Gastrocnemius medialis (tissue), 4 donors: Measurements from ENCODE around the gene PHLPP2. TPM values are rescaled to one million over a fixed set of nuclear protein-coding genes. Genes with fewer than 3 reads are reported as not detected.

ENCODE experiments used
- ATAC-seq, 2 donors: fragments of 150-250 bp; one replicate each; pipeline ENCODE4 v1.9.1; 2016
- DNase-seq, 2 donors: peaks; one replicate each; pipeline ENCODE4 v3.0.0-alpha.2; 2019
- H3K27ac ChIP-seq, 4 donors: fragments of 200-600 bp; sonication (generic); 1 replicate in 1 of 4; 2 replicates in 3 of 4; pipeline ENCODE4 v1.5.1; 2016 to 2018; ENCODE audit warnings: mild to moderate bottlenecking in 2 of 4, moderate library complexity in 1 of 4
- H3K27me3 ChIP-seq, 3 donors: fragments of 200-600 bp; sonication (generic) in 2 of 3; 1 replicate in 1 of 3; 2 replicates in 2 of 3; pipeline versions ENCODE4 v1.5.1 to v1.6.0; 2016 to 2019; ENCODE audit warnings: mild to moderate bottlenecking in 1 of 3, moderate library complexity in 1 of 3
- H3K36me3 ChIP-seq, 2 donors: fragments of 200-600 bp; sonication (generic) in 1 of 2; one replicate each; pipeline ENCODE4 v1.5.1; 2017 to 2018
- H3K4me1 ChIP-seq, 2 donors: fragments of 200-600 bp; sonication (generic) in 1 of 2; one replicate each; pipeline ENCODE4 v1.5.1; 2016 to 2017; ENCODE audit warnings: mild to moderate bottlenecking in 2 of 2
- H3K4me3 ChIP-seq, 4 donors: fragments of 200-600 bp; sonication (generic) in 3 of 4; 1 replicate in 1 of 4; 2 replicates in 3 of 4; pipeline ENCODE4 v1.5.1; 2016 to 2019; ENCODE audit warnings: mild to moderate bottlenecking in 2 of 4
- H3K9me3 ChIP-seq, 3 donors: fragments of 200-600 bp; sonication (generic) in 2 of 3; 1 replicate in 1 of 3; 2 replicates in 2 of 3; pipeline ENCODE4 v1.5.1; 2016 to 2019
- CTCF ChIP-seq, 5 experiments: fragments of 450-650 bp in 3 of 5; fragments of 200-600 bp in 2 of 5; sonication (generic) in 2 of 5; IDR thresholded peaks in 4 of 5; conservative IDR thresholded peaks in 1 of 5; 1 replicate in 4 of 5; 2 replicates in 1 of 5; pipeline ENCODE4 v1.5.1; 2016 to 2019; ENCODE audit warnings: antibody characterized with exemption in 5 of 5, mild to moderate bottlenecking in 3 of 5, moderate library complexity in 3 of 5
- POLR2A ChIP-seq, 2 donors: fragments of 450-650 bp; IDR thresholded peaks; one replicate each; pipeline ENCODE4 v1.6.1; 2017; ENCODE audit warnings: antibody characterized with exemption in 2 of 2, mild to moderate bottlenecking in 2 of 2, moderate library complexity in 2 of 2
- in situ Hi-C, 4 donors: fragments of 200-750 bp; cut with MboI; loops; one replicate each; pipeline versions ENCODE4 v1.15.0 to v1.8.0; 2017; ENCODE audit warnings: low sequenced_read_pairs in 4 of 4
- intact Hi-C: fragments of 100-400 bp; cut with DNase I; formaldehyde crosslinking; loops from one replicate; pipeline ENCODE4 v1.15.1; 2023; ENCODE audit warnings: low total_unique reads
- total RNA-seq, 4 donors: library from RNA; depleted of rRNA; stranded (reverse); fragments of >200 nt; gene quantifications; one replicate each; pipeline versions ENCODE4 v1.1.0 to v1.2.3, GENCODE V29; 2016

The PHLPP2 gene
- total RNA-seq, 4 donors from 2014 or later = 4.5 to 9.1 (median 5.0) TPM

GRCh38 chr16:71626858-71627213 is 97.7 kb downstream of the PHLPP2 start:
- TF ChIP-seq CTCF (IDR thresholded peaks at IDR 0.05 in 4 of 5, conservative IDR thresholded peaks at IDR 0.05 in 1 of 5) (no peak), POLR2A (IDR thresholded peaks at IDR 0.05) (no peak)
- no peaks in the 10 kb centered on the region for H3K9me3 ChIP-seq
- peaks cover 38 to 44% (median 43%) of the 10 kb centered on the region in 3 donors for H3K27me3 ChIP-seq
- intact Hi-C loops (no loop called here), in situ Hi-C loops (no loop called here)
- H3K36me3 ChIP-seq = no peaks in the 10 kb centered on the region
- no peak for ATAC-seq
- H3K27ac ChIP-seq = no peak overlapping the region
- no peak for DNase-seq
- peaks cover 0 to 5% of the 10 kb centered on the region in 2 donors for H3K4me1 ChIP-seq
- peak overlapping the region in 3 of 4 donors; percentile 32 to 40 (median 35) for H3K4me3 ChIP-seq

DNA sequence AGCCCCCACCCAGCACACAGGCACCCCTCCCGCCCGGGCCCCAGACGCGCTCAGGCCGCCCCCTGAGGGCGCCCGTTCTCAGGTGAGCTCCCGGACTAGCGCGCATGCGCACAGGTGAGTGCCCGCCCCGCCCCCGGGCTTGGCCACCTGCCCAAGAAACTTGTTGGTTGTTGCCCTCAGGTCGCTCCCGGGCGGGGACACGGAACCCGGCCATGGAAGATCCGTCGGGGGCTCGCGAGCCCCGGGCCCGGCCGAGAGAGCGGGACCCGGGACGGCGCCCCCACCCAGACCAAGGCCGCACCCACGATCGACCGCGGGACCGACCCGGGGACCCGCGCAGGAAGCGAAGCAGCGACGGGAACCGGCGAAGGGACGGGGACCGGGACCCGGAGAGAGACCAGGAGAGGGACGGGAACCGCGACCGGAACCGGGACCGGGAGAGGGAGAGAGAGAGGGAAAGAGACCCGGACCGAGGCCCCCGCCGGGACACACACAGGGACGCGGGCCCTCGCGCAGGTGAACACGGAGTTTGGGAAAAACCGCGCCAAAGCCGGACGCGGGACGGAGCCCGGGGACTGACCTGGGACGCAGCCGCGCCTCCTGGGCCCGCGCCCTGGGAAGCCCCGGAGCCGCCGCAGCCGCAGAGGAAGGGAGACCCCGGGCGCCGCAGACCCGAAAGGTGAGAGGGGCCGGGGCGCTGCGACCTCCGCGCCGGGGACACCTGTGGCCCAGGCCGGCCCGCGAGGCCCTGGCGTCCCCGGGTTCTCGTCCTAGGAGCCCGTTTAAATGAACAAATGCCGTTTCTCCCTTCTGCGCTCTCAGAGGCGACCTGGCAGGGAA is 98.3 kb downstream of the PHLPP2 start, which contains the start of gene MARVELD3:
MARVELD3 (plus strand) TSS at position 167 of the 840 bp plus-strand sequence; CDS start at position 213, 46 bp downstream.
- in situ Hi-C loops = no loop called here
- Histone ChIP-seq H3K27ac (no peak within 1 kb of the TSS), H3K9me3 (no peaks in the 10 kb centered on the region), H3K36me3 (no peaks in the 10 kb centered on the region), H3K27me3 (peaks cover 38 to 44% (median 43%) of the 10 kb centered on the region in 3 donors), H3K4me3 (peak within 1 kb of the TSS; percentile 25 to 40 (median 34)), H3K4me1 (peaks cover 0 to 5% of the 10 kb centered on the region in 2 donors)
- intact Hi-C loops = no loop called here
- ATAC-seq (no peak), DNase-seq (no peak)
- no peak for TF ChIP-seq POLR2A (IDR thresholded peaks at IDR 0.05)
- no peak for TF ChIP-seq CTCF (IDR thresholded peaks at IDR 0.05 in 4 of 5, conservative IDR thresholded peaks at IDR 0.05 in 1 of 5)

GRCh38 chr16:71625113-71625850 is 99.2 kb downstream of the PHLPP2 start:
- in situ Hi-C loops (no loop called here), intact Hi-C loops (no loop called here)
- no peaks in the 10 kb centered on the region for H3K36me3 ChIP-seq
- no peak for DNase-seq
- peaks cover 38 to 44% (median 43%) of the 10 kb centered on the region in 3 donors for H3K27me3 ChIP-seq
- H3K4me3 ChIP-seq = no peak overlapping the region
- no peak for ATAC-seq
- H3K9me3 ChIP-seq = no peaks in the 10 kb centered on the region
- no peak overlapping the region for H3K27ac ChIP-seq
- H3K4me1 ChIP-seq = peaks cover 0 to 5% of the 10 kb centered on the region in 2 donors
- no peak for TF ChIP-seq CTCF (IDR thresholded peaks at IDR 0.05 in 4 of 5, conservative IDR thresholded peaks at IDR 0.05 in 1 of 5)
- TF ChIP-seq POLR2A (IDR thresholded peaks at IDR 0.05) = no peak

DNA sequence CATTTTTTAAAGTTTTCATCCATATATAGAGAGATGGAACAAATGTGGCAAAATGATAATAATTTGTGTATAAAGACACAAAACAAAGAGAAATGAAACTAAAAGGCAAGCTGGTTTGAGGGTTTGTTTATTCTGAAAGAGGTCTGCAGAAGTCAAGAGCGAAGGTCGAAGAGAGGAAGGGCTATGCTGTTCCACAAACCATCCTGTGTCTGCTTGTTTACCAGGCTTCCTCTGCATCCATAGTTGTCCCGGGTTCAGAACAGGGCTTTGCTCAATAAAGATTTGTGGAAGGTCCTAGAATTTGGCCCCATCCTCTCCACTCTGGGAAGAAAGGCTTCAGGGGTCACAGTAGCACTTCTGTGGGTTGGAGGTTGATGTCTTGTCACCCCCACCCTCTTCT is 100.9 kb downstream of the PHLPP2 start:
- in situ Hi-C loops = loop anchor here in 3 of 4 donors (25.0 kb wide), 2 partner anchors 111 to 211 kb away; no protein-coding TSS in a partner anchor
- H3K27ac ChIP-seq = no peak overlapping the region

More for the DNA sequence above, 100.9 kb downstream of the PHLPP2 start:
- peaks cover 38 to 44% (median 43%) of the 10 kb centered on the region in 3 donors for H3K27me3 ChIP-seq
- no peaks in the 10 kb centered on the region for H3K9me3 ChIP-seq
- TF ChIP-seq POLR2A (IDR thresholded peaks at IDR 0.05) (no peak), CTCF (IDR thresholded peaks at IDR 0.05 in 4 of 5, conservative IDR thresholded peaks at IDR 0.05 in 1 of 5) (no peak)
- ATAC-seq (no peak), DNase-seq (no peak)
- intact Hi-C loops = no loop called here
- no peak overlapping the region for H3K4me3 ChIP-seq
- peaks cover 0 to 5% of the 10 kb centered on the region in 2 donors for H3K4me1 ChIP-seq
- H3K36me3 ChIP-seq = no peaks in the 10 kb centered on the region
